Progenitor cell of endocrine pancreas (in vitro differentiated cells): ENCODE measurements around the gene SMNDC1. TPM values are rescaled to one million over a fixed set of nuclear protein-coding genes. Genes with fewer than 3 reads are reported as not detected.
"Not testable (repeated sequence)": the region's sequence is repeated elsewhere in the genome, so short reads cannot be mapped to it uniquely, and the experiment has no call there.

Source experiments
- DNase-seq: peaks from one replicate; pipeline ENCODE4 v3.0.0; 2021; ENCODE audit warnings: low spot score; ENCODE audit not compliant: unreplicated experiment
- H3K27ac Mint-ChIP-seq: 2 replicates; pipeline ENCODE4 v1.8.0; 2021; ENCODE audit warnings: mild to moderate bottlenecking, moderate library complexity, mixed read lengths
- H3K27me3 Mint-ChIP-seq: 2 replicates; pipeline ENCODE4 v1.8.0; 2021; ENCODE audit warnings: mixed read lengths
- H3K36me3 Mint-ChIP-seq: 2 replicates; pipeline ENCODE4 v1.8.0; 2022; ENCODE audit warnings: mixed read lengths; ENCODE audit not compliant: insufficient read depth
- H3K4me1 Mint-ChIP-seq: 2 replicates; pipeline ENCODE4 v1.8.0; 2021; ENCODE audit warnings: low read depth, mixed read lengths
- H3K4me3 Mint-ChIP-seq: 2 replicates; pipeline ENCODE4 v1.8.0; 2021; ENCODE audit warnings: low read depth, mild to moderate bottlenecking, moderate library complexity, mixed read lengths
- H3K9me3 Mint-ChIP-seq: 2 replicates; pipeline ENCODE4 v1.8.0; 2021; ENCODE audit warnings: low read depth, mixed read lengths
- total RNA-seq: library from RNA; stranded (reverse); gene quantifications from 2 replicates; pipeline ENCODE4 v1.2.1, GENCODE V29; 2021
- TF ChIP-seq, protein P1 (sequence below): fragments of 200-600 bp; sonication (generic); IDR thresholded peaks from one replicate; pipeline ENCODE4 v1.5.0; 2021; ENCODE audit warnings: antibody characterized with exemption, mild to moderate bottlenecking; ENCODE audit not compliant: unreplicated experiment

SMNDC1 gene
- total RNA-seq, 1 donor from 2014 or later = 41.4 TPM

DNA sequence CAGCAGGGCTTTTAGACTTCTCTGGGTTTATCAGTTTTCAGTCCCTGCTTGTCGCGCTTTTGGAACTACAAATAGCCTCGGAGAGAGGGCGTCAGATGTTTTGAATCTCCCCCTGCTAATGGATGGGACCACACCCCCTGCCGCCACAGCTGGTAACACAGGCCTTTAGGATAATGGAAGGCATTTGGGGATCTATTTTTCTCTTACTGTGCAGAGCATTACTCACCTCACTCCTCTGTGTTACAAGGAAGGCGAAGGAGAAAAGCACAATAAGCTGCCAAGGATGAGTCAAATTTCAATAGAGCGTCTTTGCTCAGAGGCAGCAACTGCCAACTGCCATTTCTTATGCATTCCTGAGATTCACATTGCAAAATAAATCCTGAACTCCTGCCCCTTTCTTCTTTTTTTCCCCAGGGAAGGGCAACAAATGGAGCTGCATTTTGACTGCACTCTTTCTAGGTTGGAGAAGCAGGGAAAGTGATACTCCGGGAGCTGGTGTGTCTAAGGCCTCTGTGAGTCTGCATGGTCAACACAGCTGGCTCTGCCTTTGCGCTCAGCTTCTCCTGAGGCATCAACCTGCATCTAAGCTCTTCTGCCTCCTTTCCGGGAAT, 31.5 kb upstream of the SMNDC1 start:
- Mint-ChIP-seq H3K4me1 (peaks cover 4% of the 10 kb centered on the region), H3K36me3 (no peaks in the 10 kb centered on the region), H3K9me3 (peaks cover 2% of the 10 kb centered on the region), H3K27ac (no peak overlapping the region), H3K27me3 (no peaks in the 10 kb centered on the region), H3K4me3 (no peak overlapping the region)
- no peak for DNase-seq
- TF ChIP-seq, protein P1, sequence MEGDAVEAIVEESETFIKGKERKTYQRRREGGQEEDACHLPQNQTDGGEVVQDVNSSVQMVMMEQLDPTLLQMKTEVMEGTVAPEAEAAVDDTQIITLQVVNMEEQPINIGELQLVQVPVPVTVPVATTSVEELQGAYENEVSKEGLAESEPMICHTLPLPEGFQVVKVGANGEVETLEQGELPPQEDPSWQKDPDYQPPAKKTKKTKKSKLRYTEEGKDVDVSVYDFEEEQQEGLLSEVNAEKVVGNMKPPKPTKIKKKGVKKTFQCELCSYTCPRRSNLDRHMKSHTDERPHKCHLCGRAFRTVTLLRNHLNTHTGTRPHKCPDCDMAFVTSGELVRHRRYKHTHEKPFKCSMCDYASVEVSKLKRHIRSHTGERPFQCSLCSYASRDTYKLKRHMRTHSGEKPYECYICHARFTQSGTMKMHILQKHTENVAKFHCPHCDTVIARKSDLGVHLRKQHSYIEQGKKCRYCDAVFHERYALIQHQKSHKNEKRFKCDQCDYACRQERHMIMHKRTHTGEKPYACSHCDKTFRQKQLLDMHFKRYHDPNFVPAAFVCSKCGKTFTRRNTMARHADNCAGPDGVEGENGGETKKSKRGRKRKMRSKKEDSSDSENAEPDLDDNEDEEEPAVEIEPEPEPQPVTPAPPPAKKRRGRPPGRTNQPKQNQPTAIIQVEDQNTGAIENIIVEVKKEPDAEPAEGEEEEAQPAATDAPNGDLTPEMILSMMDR = no peak

DNA sequence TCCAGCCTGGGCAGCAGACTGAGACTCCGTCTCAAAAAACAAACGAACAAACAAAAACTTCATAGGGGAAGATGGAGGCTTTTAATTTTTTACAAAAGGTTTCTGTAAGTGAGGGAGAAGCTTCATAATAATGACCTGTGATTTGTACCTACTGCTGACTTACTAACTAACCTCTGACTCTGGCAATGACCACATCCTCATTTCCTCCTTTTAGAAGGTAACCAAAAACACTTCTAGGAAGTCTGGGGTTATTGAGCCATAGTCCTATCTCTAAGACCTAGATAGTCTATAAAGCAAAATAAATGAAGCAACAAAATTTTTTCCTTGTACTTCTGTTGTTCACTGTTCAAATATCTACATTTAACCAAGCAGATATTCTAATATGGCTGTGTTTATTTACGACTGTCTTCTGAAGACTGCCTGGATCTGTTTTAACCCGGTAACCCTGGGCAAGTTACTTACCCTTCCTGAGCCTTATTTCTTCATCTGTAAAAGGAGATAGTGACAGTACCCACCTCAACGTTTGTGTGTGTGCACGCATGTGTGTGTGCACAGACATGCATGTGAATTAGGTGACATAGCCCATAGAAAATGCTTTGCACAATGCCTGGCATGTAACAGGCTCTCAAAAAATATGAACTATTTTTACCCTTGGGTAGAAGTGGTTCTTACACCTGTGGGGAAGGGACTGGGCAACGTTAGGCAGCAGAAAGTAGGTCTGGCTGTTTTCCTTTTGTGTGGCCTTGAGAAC, 30.8 kb upstream of the SMNDC1 start:
- H3K27ac Mint-ChIP-seq = no peak overlapping the region
- peaks cover 8% of the 10 kb centered on the region for H3K9me3 Mint-ChIP-seq
- TF ChIP-seq, protein P1 = no peak
- DNase-seq = no peak
- H3K27me3 Mint-ChIP-seq = no peaks in the 10 kb centered on the region
- H3K4me3 Mint-ChIP-seq = no peak overlapping the region
- peaks cover 4% of the 10 kb centered on the region for H3K4me1 Mint-ChIP-seq
- H3K36me3 Mint-ChIP-seq = peaks cover 3% of the 10 kb centered on the region

DNA sequence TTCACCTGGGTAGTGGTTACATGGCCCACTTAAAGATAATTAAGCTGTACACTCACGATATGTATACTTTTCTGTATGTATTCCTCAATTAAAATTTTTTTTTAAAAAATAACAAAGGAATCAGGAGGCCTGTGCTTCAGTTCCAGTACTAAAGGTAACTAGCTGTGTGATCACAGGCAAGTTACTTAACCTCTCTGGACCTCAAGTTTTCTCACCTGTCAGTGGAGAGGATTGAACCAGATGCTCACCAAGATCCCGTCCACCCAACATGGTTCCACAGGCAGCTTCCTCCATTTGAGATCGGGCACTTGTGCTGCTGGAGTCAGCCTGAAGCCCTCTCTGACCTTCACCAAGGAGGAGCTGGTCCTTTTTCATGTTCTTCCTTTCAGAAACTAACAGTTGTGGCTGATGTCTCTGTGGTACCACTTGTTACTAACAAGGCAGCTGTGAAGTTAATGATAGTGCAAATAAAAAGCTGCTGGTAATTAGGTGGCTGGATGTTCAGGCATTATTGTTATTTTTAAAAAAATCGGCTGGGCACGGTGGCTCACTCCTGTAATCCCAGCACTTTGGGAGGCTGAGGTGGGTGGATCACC, 29.4 kb upstream of the SMNDC1 start:
- H3K9me3 Mint-ChIP-seq = peaks cover 19% of the 10 kb centered on the region
- H3K36me3 Mint-ChIP-seq = peaks cover 7% of the 10 kb centered on the region
- no peak for DNase-seq
- no peak overlapping the region for H3K4me3 Mint-ChIP-seq
- H3K4me1 Mint-ChIP-seq = peaks cover 4% of the 10 kb centered on the region
- no peak overlapping the region for H3K27ac Mint-ChIP-seq
- no peaks in the 10 kb centered on the region for H3K27me3 Mint-ChIP-seq
- TF ChIP-seq, protein P1 = no peak

DNA sequence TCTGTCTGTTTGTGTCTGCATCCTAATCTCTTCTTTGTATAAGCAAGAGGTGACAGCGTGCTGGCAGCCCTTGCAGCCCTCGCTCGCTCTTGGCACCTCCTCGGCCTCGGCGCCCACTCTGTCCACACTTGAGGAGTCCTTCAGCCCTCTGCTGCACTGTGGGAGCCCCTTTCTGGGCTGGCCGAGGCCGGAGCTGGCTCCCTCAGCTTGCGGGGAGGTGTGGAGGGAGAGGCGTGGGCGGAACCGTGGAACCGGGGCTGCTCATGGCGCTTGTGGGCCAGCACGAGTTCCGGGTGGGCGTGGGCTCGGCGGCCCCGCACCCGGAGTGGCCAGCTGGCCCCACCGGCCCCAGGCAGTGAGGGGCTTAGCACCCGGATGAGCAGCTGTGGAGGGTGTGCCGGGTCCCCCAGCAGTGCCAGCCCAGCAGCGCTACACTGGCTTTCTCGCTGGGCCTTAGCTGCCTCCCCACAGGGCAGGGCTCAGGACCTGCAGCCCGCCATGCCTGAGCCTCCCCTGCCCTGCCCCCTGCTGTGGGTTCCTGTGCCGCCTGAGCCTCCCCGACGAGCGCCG, 26.6 kb upstream of the SMNDC1 start:
- DNase-seq, H3K4me1 Mint-ChIP-seq, H3K36me3 Mint-ChIP-seq, H3K27me3 Mint-ChIP-seq, H3K27ac Mint-ChIP-seq, H3K4me3 Mint-ChIP-seq: not testable (repeated sequence)
- peaks cover 24% of the 10 kb centered on the region for H3K9me3 Mint-ChIP-seq

DNA sequence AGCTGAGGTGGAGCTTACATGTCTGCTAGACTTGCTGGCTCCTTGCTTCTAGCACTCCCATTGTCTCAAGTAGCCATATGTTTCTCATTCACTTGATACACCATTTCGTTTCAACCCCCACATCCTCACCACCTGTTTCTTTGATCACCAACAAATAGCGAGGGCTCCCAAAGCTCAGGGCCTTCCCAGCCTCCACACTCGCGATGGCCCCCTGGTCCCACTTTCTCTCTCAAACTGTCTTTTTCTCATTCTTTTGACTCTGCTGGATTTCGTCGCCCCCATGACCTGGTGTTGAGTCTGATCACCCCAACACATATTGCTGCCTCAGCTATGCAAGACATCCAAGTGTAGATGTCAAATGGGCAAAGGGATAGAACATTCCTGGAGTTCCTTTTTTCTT, 26.0 kb upstream of the SMNDC1 start:
- DNase-seq = no peak
- no peak overlapping the region for H3K27ac Mint-ChIP-seq
- TF ChIP-seq, protein P1 = no peak
- H3K36me3 Mint-ChIP-seq = peaks cover 7% of the 10 kb centered on the region
- H3K27me3 Mint-ChIP-seq = no peaks in the 10 kb centered on the region
- H3K4me3 Mint-ChIP-seq = no peak overlapping the region
- H3K4me1 Mint-ChIP-seq = peaks cover 2% of the 10 kb centered on the region
- peaks cover 26% of the 10 kb centered on the region for H3K9me3 Mint-ChIP-seq
